Measurements from ENCODE around the gene GRID2. TPM values are rescaled to one million over a fixed set of nuclear protein-coding genes. Genes with fewer than 3 reads are reported as not detected.

GRID2 gene
- total RNA-seq, 2 experiments from 2014 or later = not detected

GRCh38 chr4:93029769-93030168, 726.0 kb downstream of the GRID2 start:
- ChIA-PET CTCF (no interaction called here), POLR2A (no interaction called here)
- no peak overlapping the region for H3K4me3 Mint-ChIP-seq

GRCh38 chr4:93030670-93031069, 726.9 kb downstream of the GRID2 start:
- H3K27me3 Mint-ChIP-seq = no peaks in the 10 kb centered on the region
- H3K4me3 Mint-ChIP-seq = no peak overlapping the region
- H3K36me3 Mint-ChIP-seq (ENCODE audit: low read depth) = no peaks in the 10 kb centered on the region
- no peak overlapping the region for H3K27ac Mint-ChIP-seq
- peaks cover 2% of the 10 kb centered on the region for H3K9me3 Mint-ChIP-seq
- DNase-seq = no peak
- ChIA-PET CTCF (no interaction called here), POLR2A (no interaction called here)
- no peaks in the 10 kb centered on the region for H3K4me1 Mint-ChIP-seq

More at GRCh38 chr4:93029769-93030168, 726.0 kb downstream of the GRID2 start:
- DNase-seq = no peak
- H3K4me1 Mint-ChIP-seq = no peaks in the 10 kb centered on the region
- H3K36me3 Mint-ChIP-seq (ENCODE audit: low read depth) = no peaks in the 10 kb centered on the region
- no peak overlapping the region for H3K27ac Mint-ChIP-seq
- peaks cover 2% of the 10 kb centered on the region for H3K9me3 Mint-ChIP-seq
- no peaks in the 10 kb centered on the region for H3K27me3 Mint-ChIP-seq

- H3K9me3 Mint-ChIP-seq = peaks cover 2% of the 10 kb centered on the region
- POLR2A ChIA-PET = no interaction called here
- no peaks in the 10 kb centered on the region for H3K27me3 Mint-ChIP-seq
- no peaks in the 10 kb centered on the region for H3K4me1 Mint-ChIP-seq
- no peak for DNase-seq
- CTCF ChIA-PET = no interaction called here
- no peaks in the 10 kb centered on the region for H3K36me3 Mint-ChIP-seq (ENCODE audit: low read depth)
- no peak overlapping the region for H3K27ac Mint-ChIP-seq
- no peak overlapping the region for H3K4me3 Mint-ChIP-seq
Measured at GRCh38 chr4:93031431-93032098, 727.8 kb downstream of the GRID2 start.

GRCh38 chr4:93042746-93043145, 739.0 kb downstream of the GRID2 start:
- POLR2A ChIA-PET = no interaction called here
- Mint-ChIP-seq H3K9me3 (no peaks in the 10 kb centered on the region), H3K27ac (no peak overlapping the region), H3K4me1 (no peaks in the 10 kb centered on the region), H3K36me3 (ENCODE audit: low read depth) (no peaks in the 10 kb centered on the region), H3K4me3 (no peak overlapping the region), H3K27me3 (no peaks in the 10 kb centered on the region)
- CTCF ChIA-PET = no interaction called here
- no peak for DNase-seq

- H3K27ac Mint-ChIP-seq = no peak overlapping the region
- no peak overlapping the region for H3K4me3 Mint-ChIP-seq
- DNase-seq = no peak
- CTCF ChIA-PET = no interaction called here
- no peaks in the 10 kb centered on the region for H3K27me3 Mint-ChIP-seq
- H3K4me1 Mint-ChIP-seq = no peaks in the 10 kb centered on the region
- no peaks in the 10 kb centered on the region for H3K36me3 Mint-ChIP-seq (ENCODE audit: low read depth)
- POLR2A ChIA-PET = no interaction called here
- no peaks in the 10 kb centered on the region for H3K9me3 Mint-ChIP-seq
Measured at GRCh38 chr4:93053140-93053539, 749.4 kb downstream of the GRID2 start.

- Mint-ChIP-seq H3K4me3 (no peak overlapping the region), H3K9me3 (no peaks in the 10 kb centered on the region), H3K4me1 (no peaks in the 10 kb centered on the region), H3K36me3 (ENCODE audit: low read depth) (no peaks in the 10 kb centered on the region), H3K27ac (no peak overlapping the region), H3K27me3 (no peaks in the 10 kb centered on the region)
- ChIA-PET POLR2A (no interaction called here), CTCF (no interaction called here)
- no peak for DNase-seq
Measured at GRCh38 chr4:93061826-93062225, 758.1 kb downstream of the GRID2 start.

- Mint-ChIP-seq H3K27me3 (no peaks in the 10 kb centered on the region), H3K27ac (no peak overlapping the region), H3K4me1 (no peaks in the 10 kb centered on the region), H3K36me3 (ENCODE audit: low read depth) (no peaks in the 10 kb centered on the region), H3K4me3 (no peak overlapping the region), H3K9me3 (no peaks in the 10 kb centered on the region)
- no peak for DNase-seq
- ChIA-PET CTCF (no interaction called here), POLR2A (no interaction called here)
Measured at GRCh38 chr4:93063325-93063724, 759.6 kb downstream of the GRID2 start.

- no peak overlapping the region for H3K4me3 Mint-ChIP-seq
- H3K27me3 Mint-ChIP-seq = no peaks in the 10 kb centered on the region
- DNase-seq = no peak
- POLR2A ChIA-PET = no interaction called here
- CTCF ChIA-PET = no interaction called here
- H3K27ac Mint-ChIP-seq = no peak overlapping the region
- no peaks in the 10 kb centered on the region for H3K36me3 Mint-ChIP-seq (ENCODE audit: low read depth)
- H3K4me1 Mint-ChIP-seq = no peaks in the 10 kb centered on the region
- H3K9me3 Mint-ChIP-seq = no peaks in the 10 kb centered on the region
Measured at GRCh38 chr4:93065790-93066189, 762.0 kb downstream of the GRID2 start.

GRCh38 chr4:93066749-93067148, 763.0 kb downstream of the GRID2 start:
- no peaks in the 10 kb centered on the region for H3K9me3 Mint-ChIP-seq
- CTCF ChIA-PET = no interaction called here
- no peaks in the 10 kb centered on the region for H3K27me3 Mint-ChIP-seq
- H3K36me3 Mint-ChIP-seq (ENCODE audit: low read depth) = no peaks in the 10 kb centered on the region
- no peak overlapping the region for H3K27ac Mint-ChIP-seq
- no peak overlapping the region for H3K4me3 Mint-ChIP-seq
- POLR2A ChIA-PET = no interaction called here
- H3K4me1 Mint-ChIP-seq = no peaks in the 10 kb centered on the region
- DNase-seq = no peak

- H3K9me3 Mint-ChIP-seq = no peaks in the 10 kb centered on the region
- no peaks in the 10 kb centered on the region for H3K36me3 Mint-ChIP-seq (ENCODE audit: low read depth)
- H3K27ac Mint-ChIP-seq = no peak overlapping the region
- no peak for DNase-seq
- H3K27me3 Mint-ChIP-seq = no peaks in the 10 kb centered on the region
- ChIA-PET CTCF (no interaction called here), POLR2A (no interaction called here)
- no peak overlapping the region for H3K4me3 Mint-ChIP-seq
- no peaks in the 10 kb centered on the region for H3K4me1 Mint-ChIP-seq
Measured at GRCh38 chr4:93072292-93072691, 768.5 kb downstream of the GRID2 start.

- no peak for DNase-seq
- Mint-ChIP-seq H3K4me3 (no peak overlapping the region), H3K4me1 (no peaks in the 10 kb centered on the region), H3K9me3 (peaks cover 2% of the 10 kb centered on the region), H3K27me3 (no peaks in the 10 kb centered on the region), H3K27ac (no peak overlapping the region), H3K36me3 (ENCODE audit: low read depth) (no peaks in the 10 kb centered on the region)
- ChIA-PET CTCF (no interaction called here), POLR2A (no interaction called here)
Measured at GRCh38 chr4:93080316-93080715, 776.5 kb downstream of the GRID2 start.

- H3K36me3 Mint-ChIP-seq (ENCODE audit: low read depth) = no peaks in the 10 kb centered on the region
- H3K27ac Mint-ChIP-seq = no peak overlapping the region
- H3K9me3 Mint-ChIP-seq = peaks cover 3% of the 10 kb centered on the region
- ChIA-PET POLR2A (no interaction called here), CTCF (no interaction called here)
- H3K4me1 Mint-ChIP-seq = no peaks in the 10 kb centered on the region
- H3K27me3 Mint-ChIP-seq = no peaks in the 10 kb centered on the region
- no peak for DNase-seq
- H3K4me3 Mint-ChIP-seq = no peak overlapping the region
Measured at GRCh38 chr4:93084599-93085305, 781.0 kb downstream of the GRID2 start.

GRCh38 chr4:93086356-93086755, 782.6 kb downstream of the GRID2 start:
- CTCF ChIA-PET = no interaction called here
- Mint-ChIP-seq H3K9me3 (peaks cover 4% of the 10 kb centered on the region), H3K4me1 (no peaks in the 10 kb centered on the region), H3K36me3 (ENCODE audit: low read depth) (no peaks in the 10 kb centered on the region), H3K27ac (no peak overlapping the region), H3K4me3 (no peak overlapping the region), H3K27me3 (no peaks in the 10 kb centered on the region)
- POLR2A ChIA-PET = no interaction called here
- no peak for DNase-seq

- Mint-ChIP-seq H3K4me3 (no peak overlapping the region), H3K9me3 (peaks cover 6% of the 10 kb centered on the region)
- CTCF ChIA-PET = no interaction called here
Measured at GRCh38 chr4:93092765-93093164, 789.0 kb downstream of the GRID2 start.

More at GRCh38 chr4:93092765-93093164, 789.0 kb downstream of the GRID2 start:
- Mint-ChIP-seq H3K27me3 (no peaks in the 10 kb centered on the region), H3K4me1 (no peaks in the 10 kb centered on the region), H3K27ac (no peak overlapping the region), H3K36me3 (ENCODE audit: low read depth) (no peaks in the 10 kb centered on the region)
- DNase-seq = no peak
- POLR2A ChIA-PET = no interaction called here

All from activated CD4-positive, alpha-beta memory T cell treated with anti-CD3 and anti-CD28 coated beads, Interleukin-2, amount 10 ng/mL, durations not matched to agents 7 days and 5 days (primary cell).